ENCODE results near the gene PTPRU.

- TF ChIP-seq TARDBP (IDR thresholded peaks at IDR 0.05) = no peak
- TF ChIP-seq HDGF (IDR thresholded peaks at IDR 0.05; ENCODE audit: borderline replicate concordance) = no peak
- TF ChIP-seq ZNF384 (IDR thresholded peaks at IDR 0.05) = no peak
- TF ChIP-seq SP1 (IDR thresholded peaks at IDR 0.05) = no peak
These were observed 12.1 kb downstream of the PTPRU start for GRCh38 chr1:29248409-29248808.

Measured in HEK293T (cell line).